Natural killer cell treated with Interleukin-12 subunit alpha and Interleukin-12 subunit beta and Interleukin-15 and Interleukin-18, amount 100 ng/mL, for 72 hours (primary cell): ENCODE data around the gene LIG3. TPM values are rescaled to one million over a fixed set of nuclear protein-coding genes. Genes with fewer than 3 reads are reported as not detected.
A peak's percentile ranks its signal among the peaks of the same experiment; 100 is the strongest.

ENCODE experiments used
- ATAC-seq, 2 donors: fragments of 150-1000 bp; cut with Tn5 transposase in 1 of 2; sonication (Bioruptor Pico), chemical (Tn5 transposase) in 1 of 2; 2 replicates each; pipeline ENCODE4 v1.10.0; 2021
- DNase-seq: peaks from one replicate; pipeline ENCODE4 v3.0.0; 2022; ENCODE audit warnings: low spot score
- H3K27ac Mint-ChIP-seq, 2 donors: 1 replicate in 1 of 2; 2 replicates in 1 of 2; pipeline ENCODE4 v1.8.0; 2022; ENCODE audit warnings: mixed read lengths in 2 of 2, mild to moderate bottlenecking in 1 of 2, moderate library complexity in 1 of 2
- H3K27me3 Mint-ChIP-seq, 2 donors: 1 replicate in 1 of 2; 2 replicates in 1 of 2; pipeline ENCODE4 v1.8.0; 2022; ENCODE audit warnings: mixed read lengths in 2 of 2
- H3K36me3 Mint-ChIP-seq: one replicate; pipeline ENCODE4 v1.8.0; 2022; ENCODE audit warnings: mixed read lengths
- H3K4me1 Mint-ChIP-seq, 2 donors: 1 replicate in 1 of 2; 2 replicates in 1 of 2; pipeline ENCODE4 v1.8.0; 2022; ENCODE audit warnings: low read depth in 2 of 2, mixed read lengths in 2 of 2, mild to moderate bottlenecking in 1 of 2
- H3K4me3 Mint-ChIP-seq: one replicate; pipeline ENCODE4 v1.8.0; 2022; ENCODE audit warnings: mixed read lengths
- H3K9me3 Mint-ChIP-seq: 2 replicates; pipeline ENCODE4 v1.8.0; 2022; ENCODE audit warnings: mixed read lengths
- total RNA-seq, 2 donors: library from RNA; stranded (reverse); gene quantifications; one replicate each; pipeline ENCODE4 v1.2.3, GENCODE V29; 2022

Gene LIG3
- total RNA-seq, 2 donors from 2014 or later: 65.8 to 89.4 TPM

DNA sequence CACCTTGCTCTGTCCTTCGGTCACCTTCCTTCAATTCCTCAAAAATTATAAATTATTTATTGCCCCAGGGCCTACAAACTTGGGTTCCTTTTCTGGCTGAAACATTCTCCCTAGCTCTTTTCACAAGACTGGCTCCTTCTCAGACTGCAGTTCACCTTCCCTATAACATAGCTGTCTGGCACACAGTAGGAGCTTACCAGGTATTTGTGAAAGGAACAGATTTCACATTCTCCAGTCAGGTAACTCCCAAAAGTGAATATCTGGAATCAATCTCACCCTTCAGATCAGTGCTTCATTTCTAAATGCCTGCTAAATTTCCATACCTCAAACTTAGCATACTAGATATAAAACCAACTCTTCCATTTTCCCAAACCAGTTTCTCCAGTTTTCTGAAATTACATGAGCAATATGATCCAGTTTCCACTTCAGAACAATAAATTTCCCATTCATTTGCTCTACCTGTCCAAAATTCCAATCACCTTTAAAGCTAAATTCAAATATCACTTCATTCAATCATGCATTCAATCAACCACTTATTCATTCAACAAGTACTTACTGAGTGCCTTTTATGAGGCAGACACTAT, 77.1 kb downstream of the LIG3 start:
- ATAC-seq (no peak), DNase-seq (no peak)
- H3K4me1 Mint-ChIP-seq: peaks cover 48 to 51% of the 10 kb centered on the region in 2 donors
- H3K4me3 Mint-ChIP-seq: no peak overlapping the region
- H3K36me3 Mint-ChIP-seq: peaks cover 33% of the 10 kb centered on the region
- H3K9me3 Mint-ChIP-seq: peaks cover 4% of the 10 kb centered on the region
- no peaks in the 10 kb centered on the region for H3K27me3 Mint-ChIP-seq
- peak overlapping the region; percentile 3 to 42 for H3K27ac Mint-ChIP-seq

Other genes starting within 250 kb of the LIG3 start
- 1 to 10 TPM in 1 of 2 donors, under 1 TPM in 1; 0.45 to 1.9 TPM for gene CCT6B, start 19.1 kb upstream of the LIG3 start, total RNA-seq
- gene ZNF830, start 19.0 kb upstream of the LIG3 start, total RNA-seq: 10 to 100 TPM; 21.0 to 29.5 TPM
- 10 to 100 TPM; 87.6 to 91.5 TPM for gene RFFL, start 83.2 kb downstream of the LIG3 start, total RNA-seq
- 10 to 100 TPM; 27.8 to 68.3 TPM for gene RAD51D, start 139.3 kb downstream of the LIG3 start, total RNA-seq
- not detected for gene FNDC8, start 141.1 kb downstream of the LIG3 start, total RNA-seq
- 10 to 100 TPM; 29.2 to 73.1 TPM for gene NLE1, start 161.8 kb downstream of the LIG3 start, total RNA-seq
- under 1 TPM in 1 of 2 donors, not detected in 1; 0.14 TPM for gene UNC45B, start 167.3 kb downstream of the LIG3 start, total RNA-seq
- gene SLC35G3, start 213.9 kb downstream of the LIG3 start, total RNA-seq: not detected